ENCODE results near the gene CTU2. TPM values are rescaled to one million over a fixed set of nuclear protein-coding genes. Genes with fewer than 3 reads are reported as not detected.

The CTU2 gene
- total and polyA plus RNA-seq, 9 donors, result 0.45 to 36.5 (median 19.5) TPM

- 81 to 92% (median 85%) methylated on average over 7 to 8 of the region's 8 CpGs for WGBS, 3 donors
- no peaks in the 10 kb centered on the region for H3K27me3 ChIP-seq
- TF ChIP-seq CTCF (IDR thresholded peaks at IDR 0.05) (no peak), EP300 (IDR thresholded peaks at IDR 0.05) (no peak), POLR2A (IDR thresholded peaks at IDR 0.05) (no peak)
- no peaks in the 10 kb centered on the region for H3K36me3 ChIP-seq
- no peak overlapping the region for H3K27ac ChIP-seq
- no peak for DNase-seq
- H3K9me3 ChIP-seq, result no peaks in the 10 kb centered on the region
- intact Hi-C loops (cut with DNase I), result no loop called here
- no peak overlapping the region for H3K4me3 ChIP-seq
- no peaks in the 10 kb centered on the region for H3K4me1 ChIP-seq (ENCODE audit: insufficient read depth)
Observed at GRCh38 chr16:88723507-88723887, 17.2 kb downstream of the CTU2 start.

- 90 to 93% (median 90%) methylated on average over 17 of the region's 17 CpGs for WGBS, 3 donors
- intact Hi-C loops (cut with DNase I), result no loop called here
- no peak for DNase-seq
- Histone ChIP-seq H3K9me3 (no peaks in the 10 kb centered on the region), H3K4me3 (no peak overlapping the region), H3K27me3 (no peaks in the 10 kb centered on the region), H3K36me3 (no peaks in the 10 kb centered on the region), H3K4me1 (ENCODE audit: insufficient read depth) (no peaks in the 10 kb centered on the region), H3K27ac (no peak overlapping the region)
- TF ChIP-seq CTCF (IDR thresholded peaks at IDR 0.05), result no peak
- no peak for TF ChIP-seq EP300 (IDR thresholded peaks at IDR 0.05)
Observed at GRCh38 chr16:88723911-88724310, 17.6 kb downstream of the CTU2 start.

- Histone ChIP-seq H3K36me3 (no peaks in the 10 kb centered on the region), H3K4me1 (ENCODE audit: insufficient read depth) (no peaks in the 10 kb centered on the region), H3K27me3 (no peaks in the 10 kb centered on the region), H3K27ac (no peak overlapping the region), H3K9me3 (no peaks in the 10 kb centered on the region), H3K4me3 (no peak overlapping the region)
- WGBS, 3 donors, result 84 to 89% (median 87%) methylated on average over 31 of the region's 31 CpGs
- no peak for TF ChIP-seq EP300 (IDR thresholded peaks at IDR 0.05)
- TF ChIP-seq CTCF (IDR thresholded peaks at IDR 0.05), result no peak
- no peak for TF ChIP-seq POLR2A (IDR thresholded peaks at IDR 0.05)
- no peak for DNase-seq
- intact Hi-C loops (cut with DNase I), result no loop called here
Observed at GRCh38 chr16:88724855-88725555, 18.7 kb downstream of the CTU2 start.

- intact Hi-C loops (cut with DNase I), result no loop called here
- Histone ChIP-seq H3K36me3 (no peaks in the 10 kb centered on the region), H3K4me1 (ENCODE audit: insufficient read depth) (no peaks in the 10 kb centered on the region), H3K9me3 (no peaks in the 10 kb centered on the region), H3K27ac (no peak overlapping the region), H3K4me3 (no peak overlapping the region), H3K27me3 (no peaks in the 10 kb centered on the region)
- 78 to 84% (median 81%) methylated on average over 32 of the region's 32 CpGs for WGBS, 3 donors
- TF ChIP-seq CTCF (IDR thresholded peaks at IDR 0.05), result no peak
- TF ChIP-seq EP300 (IDR thresholded peaks at IDR 0.05), result no peak
- TF ChIP-seq POLR2A (IDR thresholded peaks at IDR 0.05), result no peak
- no peak for DNase-seq
Observed at GRCh38 chr16:88725609-88726407, 19.5 kb downstream of the CTU2 start.
